Measurements from ENCODE around the gene PLEKHA8.

Gene PLEKHA8

GRCh38 chr7:29995652-29996051 lies 32.6 kb upstream of the PLEKHA8 start:
- Histone ChIP-seq H3K4me3 (ENCODE audit: low read length) (no peak overlapping the region), H3K9me3 (ENCODE audit: control insufficient read depth, insufficient read depth, low read length) (peaks cover 7% of the 10 kb centered on the region; the same call in 1 of the 2 replicates), H3K27ac (ENCODE audit: low read depth, low read length) (no peak overlapping the region), H4K20me1 (ENCODE audit: control insufficient read depth, insufficient read depth, low read depth, low read length) (no peaks in the 10 kb centered on the region), H3K27me3 (ENCODE audit: control insufficient read depth, low read length) (no peaks in the 10 kb centered on the region), H3K9me2 (replicated peaks; ENCODE audit: control insufficient read depth, low read length) (no peaks in the 10 kb centered on the region), H3K4me1 (ENCODE audit: control insufficient read depth, low read length) (no peaks in the 10 kb centered on the region), H3K4me2 (ENCODE audit: low read length) (no peak overlapping the region), H3K79me2 (ENCODE audit: control insufficient read depth, low read length) (no peaks in the 10 kb centered on the region), H3F3A (ENCODE audit: control insufficient read depth, insufficient read depth) (peaks cover 4% of the 10 kb centered on the region; the same call in 1 of the 2 replicates), H3K36me3 (ENCODE audit: control insufficient read depth, low read length) (no peaks in the 10 kb centered on the region)
- no peak for TF ChIP-seq EZH2phosphoT487 (IDR thresholded peaks at IDR 0.05; ENCODE audit: borderline replicate concordance, low read length)
- TF ChIP-seq CTCF (IDR thresholded peaks at IDR 0.05; ENCODE audit: low read depth, low read length, poor library complexity, severe bottlenecking), result no peak

GRCh38 chr7:29996321-29996720 lies 31.9 kb upstream of the PLEKHA8 start:
- peaks cover 7% of the 10 kb centered on the region; the same call in 1 of the 2 replicates for H3K9me3 ChIP-seq (ENCODE audit: control insufficient read depth, insufficient read depth, low read length)
- H3K27me3 ChIP-seq (ENCODE audit: control insufficient read depth, low read length), result no peaks in the 10 kb centered on the region
- TF ChIP-seq EZH2phosphoT487 (IDR thresholded peaks at IDR 0.05; ENCODE audit: borderline replicate concordance, low read length), result no peak
- no peak for TF ChIP-seq CTCF (IDR thresholded peaks at IDR 0.05; ENCODE audit: low read depth, low read length, poor library complexity, severe bottlenecking)
- H3F3A ChIP-seq (ENCODE audit: control insufficient read depth, insufficient read depth), result no peaks in the 10 kb centered on the region
- no peak overlapping the region for H3K27ac ChIP-seq (ENCODE audit: low read depth, low read length)
- no peaks in the 10 kb centered on the region for H3K4me1 ChIP-seq (ENCODE audit: control insufficient read depth, low read length)
- no peaks in the 10 kb centered on the region for H4K20me1 ChIP-seq (ENCODE audit: control insufficient read depth, insufficient read depth, low read depth, low read length)
- no peaks in the 10 kb centered on the region for H3K36me3 ChIP-seq (ENCODE audit: control insufficient read depth, low read length)
- no peaks in the 10 kb centered on the region for H3K79me2 ChIP-seq (ENCODE audit: control insufficient read depth, low read length)
- no peaks in the 10 kb centered on the region for H3K9me2 ChIP-seq (replicated peaks; ENCODE audit: control insufficient read depth, low read length)
- no peak overlapping the region for H3K4me2 ChIP-seq (ENCODE audit: low read length)
- no peak overlapping the region for H3K4me3 ChIP-seq (ENCODE audit: low read length)

GRCh38 chr7:29998489-29998888 lies 29.7 kb upstream of the PLEKHA8 start:
- no peaks in the 10 kb centered on the region for H3K9me2 ChIP-seq (replicated peaks; ENCODE audit: control insufficient read depth, low read length)
- TF ChIP-seq EZH2phosphoT487 (IDR thresholded peaks at IDR 0.05; ENCODE audit: borderline replicate concordance, low read length), result no peak
- TF ChIP-seq CTCF (IDR thresholded peaks at IDR 0.05; ENCODE audit: low read depth, low read length, poor library complexity, severe bottlenecking), result no peak
- no peak overlapping the region for H3K4me2 ChIP-seq (ENCODE audit: low read length)
- no peaks in the 10 kb centered on the region for H4K20me1 ChIP-seq (ENCODE audit: control insufficient read depth, insufficient read depth, low read depth, low read length)
- peaks cover 7% of the 10 kb centered on the region; the same call in 1 of the 2 replicates for H3K9me3 ChIP-seq (ENCODE audit: control insufficient read depth, insufficient read depth, low read length)
- H3K27ac ChIP-seq (ENCODE audit: low read depth, low read length), result no peak overlapping the region
- no peaks in the 10 kb centered on the region for H3K36me3 ChIP-seq (ENCODE audit: control insufficient read depth, low read length)
- H3K79me2 ChIP-seq (ENCODE audit: control insufficient read depth, low read length), result no peaks in the 10 kb centered on the region
- no peaks in the 10 kb centered on the region for H3K4me1 ChIP-seq (ENCODE audit: control insufficient read depth, low read length)
- H3K4me3 ChIP-seq (ENCODE audit: low read length), result no peak overlapping the region
- no peaks in the 10 kb centered on the region for H3F3A ChIP-seq (ENCODE audit: control insufficient read depth, insufficient read depth)
- no peaks in the 10 kb centered on the region for H3K27me3 ChIP-seq (ENCODE audit: control insufficient read depth, low read length)

All from DOHH2 (cell line).